Glomerular visceral epithelial cell (primary cell): ENCODE data around the gene SYTL2.

Experiments used
- DNase-seq: peaks from one replicate; pipeline ENCODE4 v3.0.0-alpha.2; 2016; ENCODE audit errors: extremely low spot score

The SYTL2 gene

DNA sequence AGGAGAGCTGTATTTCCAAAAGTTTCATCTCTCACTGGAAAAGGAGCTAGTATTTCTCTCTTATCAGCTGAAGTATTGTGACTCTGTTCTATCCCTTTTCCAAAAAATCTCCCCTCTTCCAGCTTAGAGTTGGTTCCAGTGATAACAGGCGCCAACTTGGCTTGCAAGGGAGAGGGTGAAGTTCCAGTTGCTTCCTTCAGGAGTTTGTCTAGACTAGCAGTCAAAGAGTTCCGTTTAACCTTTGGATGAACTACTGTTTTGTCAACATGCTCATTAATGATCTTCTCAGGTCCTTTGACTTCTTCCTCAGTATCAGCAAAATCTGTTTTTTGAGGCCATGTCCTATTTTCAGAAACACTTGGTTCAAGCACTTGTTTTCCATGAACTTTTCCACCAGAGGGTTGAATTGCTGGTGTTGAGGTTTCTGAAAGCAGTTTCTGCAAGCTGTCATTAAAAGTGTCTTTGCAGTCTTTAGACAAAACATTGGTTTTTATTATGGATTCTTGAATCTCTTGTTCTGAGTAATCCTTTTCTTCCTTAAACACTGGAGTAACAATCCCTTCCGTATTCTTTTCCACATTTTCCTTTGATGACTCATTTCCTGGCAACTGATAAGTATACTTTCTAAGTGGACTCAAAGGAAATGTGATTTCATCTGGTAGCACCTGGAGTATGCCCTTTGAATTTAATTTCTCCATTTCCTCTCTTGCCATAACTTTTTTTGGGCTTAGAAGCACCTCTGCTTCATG lies 85.3 kb downstream of the SYTL2 start:
- peak; percentile 75 for DNase-seq

- no peak for DNase-seq
Measured at GRCh38 chr11:85724748-85725465, 86.0 kb downstream of the SYTL2 start.

DNA sequence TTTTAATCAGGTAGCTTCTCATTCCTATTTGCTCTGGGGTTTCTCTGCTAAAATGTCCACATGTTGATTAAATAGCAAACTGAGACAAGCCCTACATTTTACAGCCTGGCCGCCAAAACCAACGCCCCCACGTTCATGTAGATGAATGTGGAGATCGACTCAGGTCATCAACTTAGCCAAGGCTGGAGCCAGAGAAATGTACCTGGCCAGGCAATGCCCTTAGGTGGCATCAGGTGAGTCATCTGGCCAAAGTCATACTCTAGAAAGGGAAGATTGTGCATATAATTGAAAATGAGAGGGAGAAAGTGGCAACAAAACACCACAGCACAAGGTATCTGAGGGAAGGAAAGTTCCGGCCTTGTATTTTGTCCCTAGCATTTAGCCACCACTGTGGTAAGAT lies 87.9 kb downstream of the SYTL2 start:
- no peak for DNase-seq

DNA sequence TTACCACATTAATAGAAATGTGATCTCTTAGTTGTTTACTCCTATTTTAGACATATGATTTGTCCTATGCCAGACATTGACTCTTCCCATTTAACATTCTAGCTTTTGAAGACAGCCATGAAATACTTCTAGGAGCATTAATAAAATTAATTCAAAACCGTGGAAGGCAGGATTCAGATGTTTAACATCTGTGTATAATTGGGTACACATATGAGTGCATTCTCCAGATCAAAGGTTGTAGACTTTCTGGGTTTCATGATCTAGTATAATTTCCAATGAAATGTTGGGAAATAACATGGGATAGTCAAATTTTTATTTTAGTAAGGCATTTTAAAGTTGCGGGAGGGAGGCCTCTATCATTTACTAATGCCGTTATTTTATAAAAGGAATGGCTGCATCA lies 89.8 kb downstream of the SYTL2 start:
- DNase-seq, result no peak

GRCh38 chr11:85718991-85719807 lies 91.7 kb downstream of the SYTL2 start:
- peak; percentile 97 for DNase-seq

- DNase-seq, result no peak
Measured at GRCh38 chr11:85718126-85718943, 92.6 kb downstream of the SYTL2 start.

DNA sequence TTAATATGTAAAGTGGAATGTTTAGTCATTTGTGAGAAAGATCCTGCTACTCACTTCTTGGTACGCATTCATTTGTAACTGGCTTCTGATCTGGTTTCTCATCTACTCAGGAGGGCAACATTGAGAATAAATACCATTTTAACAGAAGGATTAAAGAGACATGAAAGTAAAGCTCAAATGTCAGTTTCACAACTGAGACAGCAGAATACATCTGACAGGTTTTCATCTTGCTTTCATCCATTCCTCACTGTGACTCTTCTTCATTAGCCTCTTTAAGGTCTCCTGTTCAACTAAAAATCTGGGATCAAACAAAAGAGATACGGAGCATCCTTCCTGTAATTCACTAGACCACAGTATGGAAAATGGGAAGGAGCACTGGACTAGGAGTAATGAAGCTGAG lies 93.5 kb downstream of the SYTL2 start:
- no peak for DNase-seq

- DNase-seq, result no peak
Measured at GRCh38 chr11:85712953-85713352, 98.0 kb downstream of the SYTL2 start.

- DNase-seq, result no peak
Measured at GRCh38 chr11:85710917-85711316, 100.0 kb downstream of the SYTL2 start.

- no peak for DNase-seq
Measured at GRCh38 chr11:85709941-85710702, 100.8 kb downstream of the SYTL2 start.

- DNase-seq, result no peak
Measured at GRCh38 chr11:85705800-85706199, 105.1 kb downstream of the SYTL2 start.

GRCh38 chr11:85704967-85705366 lies 106.0 kb downstream of the SYTL2 start:
- no peak for DNase-seq

- DNase-seq, result no peak
Measured at GRCh38 chr11:85699957-85700741, 110.8 kb downstream of the SYTL2 start.

DNA sequence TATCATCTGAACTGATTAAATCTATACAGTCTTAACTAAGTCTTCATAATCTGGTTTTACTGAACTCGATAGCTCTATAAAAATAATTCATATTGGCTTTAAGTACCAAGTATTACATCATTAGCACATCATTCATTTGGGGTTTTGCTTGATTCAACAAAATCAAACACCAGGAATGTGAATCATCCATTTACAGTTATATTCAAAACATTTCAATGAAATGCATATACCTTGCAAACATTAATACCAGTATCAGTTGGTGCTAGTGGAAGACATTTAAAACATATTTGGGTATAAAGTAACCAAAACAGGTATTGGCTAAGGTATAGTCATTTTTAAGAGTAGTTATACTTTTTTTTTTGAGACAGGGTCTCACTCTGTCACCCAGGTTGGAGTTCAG lies 112.7 kb downstream of the SYTL2 start:
- DNase-seq, result no peak

DNA sequence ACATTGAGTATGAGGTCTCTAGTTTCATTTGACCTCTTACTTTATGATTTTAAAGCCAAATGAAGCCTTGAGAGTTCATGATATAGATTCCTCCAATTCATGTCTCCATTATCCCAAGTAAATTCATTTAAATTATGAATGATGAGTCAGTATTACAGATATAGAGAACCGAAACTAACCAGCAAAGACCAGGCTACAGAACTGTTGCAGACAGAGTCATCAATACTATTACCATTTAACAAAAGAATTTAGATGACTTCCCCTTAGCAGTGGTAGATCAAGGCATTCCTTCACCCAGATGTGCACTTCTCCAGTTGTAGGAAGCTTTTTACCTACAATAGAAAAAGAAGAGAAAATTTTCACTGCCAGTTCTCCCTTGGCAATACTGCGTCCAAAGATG lies 113.2 kb downstream of the SYTL2 start:
- DNase-seq, result no peak

GRCh38 chr11:85695546-85695945 lies 115.4 kb downstream of the SYTL2 start:
- DNase-seq, result no peak

- DNase-seq, result peak; percentile 31
Measured at GRCh38 chr11:85694385-85694980, 116.5 kb downstream of the SYTL2 start.

GRCh38 chr11:85685820-85686459 lies 125.0 kb downstream of the SYTL2 start, which contains the start of gene CCDC89:
Gene CCDC89 (minus strand): TSS chr11:85686195. CDS start chr11:85686130, 65 bp downstream.
- DNase-seq, result peak; percentile 96
